Measurements from ENCODE around the gene FBXL2.

The FBXL2 gene

GRCh38 chr3:33250712-33251111, 26.5 kb upstream of the FBXL2 start:
- Histone ChIP-seq H3K9me3 (ENCODE audit: control insufficient read depth, insufficient read depth, low read depth, low read length) (no peaks in the 10 kb centered on the region), H3K4me3 (ENCODE audit: low read depth, low read length) (no peak overlapping the region), H3K27ac (ENCODE audit: low read depth, low read length) (no peak overlapping the region), H3K4me1 (ENCODE audit: control insufficient read depth, insufficient read depth, low read length) (no peaks in the 10 kb centered on the region), H3K36me3 (ENCODE audit: control insufficient read depth, insufficient read depth, low read length) (no peaks in the 10 kb centered on the region), H3K9ac (ENCODE audit: low read length) (no peak overlapping the region), H3K27me3 (ENCODE audit: control insufficient read depth, insufficient read depth, low read length) (no peaks in the 10 kb centered on the region)

GRCh38 chr3:33256249-33256648, 21.0 kb upstream of the FBXL2 start:
- Histone ChIP-seq H3K4me1 (ENCODE audit: control insufficient read depth, insufficient read depth, low read length) (no peaks in the 10 kb centered on the region), H3K4me3 (ENCODE audit: low read depth, low read length) (no peak overlapping the region), H3K9ac (ENCODE audit: low read length) (no peak overlapping the region), H3K27me3 (ENCODE audit: control insufficient read depth, insufficient read depth, low read length) (no peaks in the 10 kb centered on the region), H3K36me3 (ENCODE audit: control insufficient read depth, insufficient read depth, low read length) (no peaks in the 10 kb centered on the region), H3K27ac (ENCODE audit: low read depth, low read length) (no peak overlapping the region), H3K9me3 (ENCODE audit: control insufficient read depth, insufficient read depth, low read depth, low read length) (no peaks in the 10 kb centered on the region)

GRCh38 chr3:33260104-33260503, 17.1 kb upstream of the FBXL2 start:
- H3K4me3 ChIP-seq (ENCODE audit: low read depth, low read length): no peak overlapping the region
- H3K27ac ChIP-seq (ENCODE audit: low read depth, low read length): no peak overlapping the region
- no peaks in the 10 kb centered on the region for H3K27me3 ChIP-seq (ENCODE audit: control insufficient read depth, insufficient read depth, low read length)
- H3K9me3 ChIP-seq (ENCODE audit: control insufficient read depth, insufficient read depth, low read depth, low read length): no peaks in the 10 kb centered on the region
- no peaks in the 10 kb centered on the region for H3K4me1 ChIP-seq (ENCODE audit: control insufficient read depth, insufficient read depth, low read length)
- H3K9ac ChIP-seq (ENCODE audit: low read length): no peak overlapping the region
- H3K36me3 ChIP-seq (ENCODE audit: control insufficient read depth, insufficient read depth, low read length): no peaks in the 10 kb centered on the region

GRCh38 chr3:33269385-33269784, 7.9 kb upstream of the FBXL2 start:
- Histone ChIP-seq H3K4me3 (ENCODE audit: low read depth, low read length) (no peak overlapping the region), H3K36me3 (ENCODE audit: control insufficient read depth, insufficient read depth, low read length) (no peaks in the 10 kb centered on the region)

GRCh38 chr3:33271324-33271723, 5.9 kb upstream of the FBXL2 start:
- Histone ChIP-seq H3K9ac (ENCODE audit: low read length) (no peak overlapping the region), H3K4me3 (ENCODE audit: low read depth, low read length) (no peak overlapping the region), H3K9me3 (ENCODE audit: control insufficient read depth, insufficient read depth, low read depth, low read length) (peaks cover 32% of the 10 kb centered on the region), H3K4me1 (ENCODE audit: control insufficient read depth, insufficient read depth, low read length) (no peaks in the 10 kb centered on the region), H3K27me3 (ENCODE audit: control insufficient read depth, insufficient read depth, low read length) (no peaks in the 10 kb centered on the region), H3K36me3 (ENCODE audit: control insufficient read depth, insufficient read depth, low read length) (no peaks in the 10 kb centered on the region), H3K27ac (ENCODE audit: low read depth, low read length) (no peak overlapping the region)

More at GRCh38 chr3:33269385-33269784, 7.9 kb upstream of the FBXL2 start:
- no peak overlapping the region for H3K27ac ChIP-seq (ENCODE audit: low read depth, low read length)
- H3K9me3 ChIP-seq (ENCODE audit: control insufficient read depth, insufficient read depth, low read depth, low read length): peaks cover 35% of the 10 kb centered on the region
- H3K27me3 ChIP-seq (ENCODE audit: control insufficient read depth, insufficient read depth, low read length): no peaks in the 10 kb centered on the region
- no peak overlapping the region for H3K9ac ChIP-seq (ENCODE audit: low read length)
- H3K4me1 ChIP-seq (ENCODE audit: control insufficient read depth, insufficient read depth, low read length): no peaks in the 10 kb centered on the region

GRCh38 chr3:33273628-33274027, 3.6 kb upstream of the FBXL2 start:
- no peaks in the 10 kb centered on the region for H3K36me3 ChIP-seq (ENCODE audit: control insufficient read depth, insufficient read depth, low read length)
- H3K9ac ChIP-seq (ENCODE audit: low read length): no peak overlapping the region
- no peaks in the 10 kb centered on the region for H3K27me3 ChIP-seq (ENCODE audit: control insufficient read depth, insufficient read depth, low read length)
- no peak overlapping the region for H3K27ac ChIP-seq (ENCODE audit: low read depth, low read length)
- H3K9me3 ChIP-seq (ENCODE audit: control insufficient read depth, insufficient read depth, low read depth, low read length): peaks cover 14% of the 10 kb centered on the region
- H3K4me1 ChIP-seq (ENCODE audit: control insufficient read depth, insufficient read depth, low read length): peaks cover 5% of the 10 kb centered on the region; the same call in 1 of the 2 replicates
- no peak overlapping the region for H3K4me3 ChIP-seq (ENCODE audit: low read depth, low read length)

GRCh38 chr3:33278163-33278562, 921 bp downstream of the FBXL2 start:
- Histone ChIP-seq H3K27ac (ENCODE audit: low read depth, low read length) (no peak overlapping the region), H3K4me3 (ENCODE audit: low read depth, low read length) (peak overlapping the region; percentile 78), H3K9me3 (ENCODE audit: control insufficient read depth, insufficient read depth, low read depth, low read length) (no peaks in the 10 kb centered on the region), H3K9ac (ENCODE audit: low read length) (peak overlapping the region; percentile 36), H3K4me1 (ENCODE audit: control insufficient read depth, insufficient read depth, low read length) (peaks cover 5% of the 10 kb centered on the region; the same call in 1 of the 2 replicates), H3K27me3 (ENCODE audit: control insufficient read depth, insufficient read depth, low read length) (no peaks in the 10 kb centered on the region), H3K36me3 (ENCODE audit: control insufficient read depth, insufficient read depth, low read length) (no peaks in the 10 kb centered on the region)

GRCh38 chr3:33287672-33288282, 10.5 kb downstream of the FBXL2 start:
- Histone ChIP-seq H3K4me3 (ENCODE audit: low read depth, low read length) (no peak overlapping the region), H3K4me1 (ENCODE audit: control insufficient read depth, insufficient read depth, low read length) (peaks cover 9% of the 10 kb centered on the region; the same call in 1 of the 2 replicates), H3K27ac (ENCODE audit: low read depth, low read length) (no peak overlapping the region), H3K27me3 (ENCODE audit: control insufficient read depth, insufficient read depth, low read length) (no peaks in the 10 kb centered on the region), H3K9ac (ENCODE audit: low read length) (no peak overlapping the region), H3K9me3 (ENCODE audit: control insufficient read depth, insufficient read depth, low read depth, low read length) (peaks cover 10% of the 10 kb centered on the region), H3K36me3 (ENCODE audit: control insufficient read depth, insufficient read depth, low read length) (no peaks in the 10 kb centered on the region)

GRCh38 chr3:33299395-33300081, 22.3 kb downstream of the FBXL2 start:
- H3K9ac ChIP-seq (ENCODE audit: low read length): no peak overlapping the region

GRCh38 chr3:33312361-33312760, 35.1 kb downstream of the FBXL2 start:
- H3K36me3 ChIP-seq (ENCODE audit: control insufficient read depth, insufficient read depth, low read length): no peaks in the 10 kb centered on the region
- H3K4me3 ChIP-seq (ENCODE audit: low read depth, low read length): no peak overlapping the region
- H3K9me3 ChIP-seq (ENCODE audit: control insufficient read depth, insufficient read depth, low read depth, low read length): no peaks in the 10 kb centered on the region
- H3K4me1 ChIP-seq (ENCODE audit: control insufficient read depth, insufficient read depth, low read length): peaks cover 15% of the 10 kb centered on the region
- H3K27ac ChIP-seq (ENCODE audit: low read depth, low read length): no peak overlapping the region
- no peaks in the 10 kb centered on the region for H3K27me3 ChIP-seq (ENCODE audit: control insufficient read depth, insufficient read depth, low read length)
- no peak overlapping the region for H3K9ac ChIP-seq (ENCODE audit: low read length)

More at GRCh38 chr3:33299395-33300081, 22.3 kb downstream of the FBXL2 start:
- Histone ChIP-seq H3K36me3 (ENCODE audit: control insufficient read depth, insufficient read depth, low read length) (no peaks in the 10 kb centered on the region), H3K27ac (ENCODE audit: low read depth, low read length) (no peak overlapping the region), H3K4me3 (ENCODE audit: low read depth, low read length) (no peak overlapping the region), H3K27me3 (ENCODE audit: control insufficient read depth, insufficient read depth, low read length) (no peaks in the 10 kb centered on the region), H3K4me1 (ENCODE audit: control insufficient read depth, insufficient read depth, low read length) (0 out of 2 replicates have a peak, but pooled peaks cover 5% of the 10 kb centered on the region), H3K9me3 (ENCODE audit: control insufficient read depth, insufficient read depth, low read depth, low read length) (no peaks in the 10 kb centered on the region)

GRCh38 chr3:33313331-33313730, 36.1 kb downstream of the FBXL2 start:
- Histone ChIP-seq H3K4me3 (ENCODE audit: low read depth, low read length) (no peak overlapping the region), H3K36me3 (ENCODE audit: control insufficient read depth, insufficient read depth, low read length) (no peaks in the 10 kb centered on the region), H3K4me1 (ENCODE audit: control insufficient read depth, insufficient read depth, low read length) (peaks cover 21% of the 10 kb centered on the region), H3K9me3 (ENCODE audit: control insufficient read depth, insufficient read depth, low read depth, low read length) (no peaks in the 10 kb centered on the region), H3K9ac (ENCODE audit: low read length) (no peak overlapping the region), H3K27ac (ENCODE audit: low read depth, low read length) (no peak overlapping the region), H3K27me3 (ENCODE audit: control insufficient read depth, insufficient read depth, low read length) (no peaks in the 10 kb centered on the region)

All from HUES6 (cell line).